HCT116 (cell line): ENCODE data around the gene SERPINA10. TPM values are rescaled to one million over a fixed set of nuclear protein-coding genes. Genes with fewer than 3 reads are reported as not detected.

ENCODE experiments used
- ATAC-seq: fragments of 200-7000 bp; cut with Tn5 transposase; 2 replicates; pipeline ENCODE4 v1.9.1; 2020; ENCODE audit warnings: mild to moderate bottlenecking, moderate library complexity
- BruUV-seq: library from RNA; stranded (reverse); fragments of 400-500 nt; replicated peaks from 2 replicates; lab custom pipeline; 2021; lab: Mats Ljungman, UMichigan
- CTCF ChIA-PET: fragments of 300-600 bp; sonication (Branson Sonifier 250); formaldehyde crosslinking; loops from one replicate; lab custom pipeline; 2021; ENCODE audit warnings: antibody characterized with exemption; lab: Charles Lee
- POLR2A ChIA-PET: fragments of 300-600, 350-600 bp; sonication (Branson Sonifier 250); formaldehyde crosslinking; loops from one replicate; lab custom pipeline; 2021; ENCODE audit warnings: antibody characterized with exemption; lab: Charles Lee
- RAD21 ChIA-PET, 2 experiments: fragments of 300-600 bp; sonication (Branson Sonifier 250); formaldehyde crosslinking; loops; one replicate each; lab custom pipeline; 2023; ENCODE audit warnings: low total read pairs in 2 of 2; ENCODE audit not compliant: uncharacterized antibody in 2 of 2, unreplicated experiment in 2 of 2, low non-redundant PET in 1 of 2; lab: Charles Lee
- DNase-seq: peaks from one replicate; pipeline ENCODE4 v3.0.0-alpha.2; 2010; ENCODE audit warnings: low read depth, low spot score
- H2AFZ ChIP-seq: fragments of 200-600 bp; shearing (Covaris generic), sonication (generic); 2 replicates; pipeline ENCODE4 v1.6.1; 2017; ENCODE audit warnings: low read depth, mixed run types, mixed read lengths, antibody characterized with exemption, low read length; ENCODE audit not compliant: poor library complexity, severe bottlenecking
- H3K27ac ChIP-seq: 2 replicates; pipeline ENCODE4 v1.5.1; 2012; ENCODE audit warnings: low read depth, low read length
- H3K27me3 ChIP-seq: fragments of 200-600 bp; sonication (generic); 2 replicates; pipeline ENCODE4 v1.6.1; 2016; ENCODE audit warnings: mixed run types, low read length, mixed read lengths; ENCODE audit not compliant: insufficient read depth
- H3K36me3 ChIP-seq, 2 experiments: fragments of 200-500 bp in 1 of 2; fragments of 200-600 bp in 1 of 2; sonication (Bioruptor generic) in 1 of 2; sonication (generic) in 1 of 2; 2 replicates each; pipeline versions ENCODE4 v1.5.1 to v1.6.1; 2014 to 2016; ENCODE audit warnings: low read length in 2 of 2, inconsistent platforms in 1 of 2, mixed read lengths in 1 of 2, mixed run types in 1 of 2; ENCODE audit not compliant: insufficient read depth in 2 of 2, control insufficient read depth in 1 of 2
- H3K4me1 ChIP-seq, 2 experiments: fragments of 200-600 bp in 1 of 2; sonication (generic) in 1 of 2; 2 replicates each; pipeline versions ENCODE4 v1.5.1 to v1.6.1; 2012 to 2017; ENCODE audit warnings: low read length in 2 of 2, inconsistent platforms in 1 of 2, mild to moderate bottlenecking in 1 of 2, mixed read lengths in 1 of 2, mixed run types in 1 of 2, moderate library complexity in 1 of 2; ENCODE audit not compliant: insufficient read depth in 2 of 2, control insufficient read depth in 1 of 2
- H3K4me2 ChIP-seq: fragments of 200-600 bp; sonication (generic); 2 replicates; pipeline ENCODE4 v1.6.1; 2017; ENCODE audit warnings: mixed run types, low read length, mixed read lengths
- H3K4me3 ChIP-seq, 2 experiments: fragments of 200-600 bp in 1 of 2; sonication (generic) in 1 of 2; replicated peaks in 1 of 2; 2 replicates each; pipeline ENCODE4 v1.5.1; 2011 to 2016; ENCODE audit warnings: low read length in 2 of 2, control low read depth in 1 of 2, low read depth in 1 of 2, mild to moderate bottlenecking in 1 of 2, mixed read lengths in 1 of 2, mixed run types in 1 of 2
- H3K79me2 ChIP-seq: fragments of 200-600 bp; sonication (generic); 2 replicates; pipeline ENCODE4 v1.6.1; 2017; ENCODE audit warnings: mild to moderate bottlenecking, mixed run types, low read length, moderate library complexity, mixed read lengths; ENCODE audit not compliant: insufficient read depth
- H3K9ac ChIP-seq: fragments of 200-600 bp; sonication (generic); 2 replicates; pipeline ENCODE4 v1.6.1; 2016; ENCODE audit warnings: low read length, mixed read lengths
- H3K9me2 ChIP-seq: fragments of 200-600 bp; sonication (generic), shearing (Covaris generic); 2 replicates; pipeline ENCODE4 v1.6.1; 2017; ENCODE audit warnings: mixed run types, mild to moderate bottlenecking, moderate library complexity; ENCODE audit not compliant: insufficient read depth
- H3K9me3 ChIP-seq, 2 experiments: fragments of 200-500 bp in 1 of 2; fragments of 200-600 bp in 1 of 2; sonication (Bioruptor generic) in 1 of 2; sonication (generic) in 1 of 2; 2 replicates each; pipeline ENCODE4 v1.6.1; 2014 to 2017; ENCODE audit warnings: low read length in 2 of 2, mixed read lengths in 2 of 2, inconsistent platforms in 1 of 2, low read depth in 1 of 2, mild to moderate bottlenecking in 1 of 2, mixed run types in 1 of 2, moderate library complexity in 1 of 2; ENCODE audit not compliant: control insufficient read depth in 1 of 2, insufficient read depth in 1 of 2
- H4K20me1 ChIP-seq: fragments of 200-600 bp; sonication (generic), shearing (Covaris generic); 2 replicates; pipeline ENCODE4 v1.6.1; 2017; ENCODE audit warnings: mixed run types, mild to moderate bottlenecking, moderate library complexity; ENCODE audit not compliant: insufficient read depth
- CBX3 ChIP-seq: IDR thresholded peaks from 2 replicates; pipeline ENCODE4 v1.6.1; 2012; ENCODE audit warnings: low read depth
- CTCF ChIP-seq, 3 experiments: fragments of 200-600 bp in 1 of 3; sonication (generic) in 1 of 3; IDR thresholded peaks in 2 of 3; conservative IDR thresholded peaks in 1 of 3; 2 replicates each; pipeline ENCODE4 v1.5.1; 2012 to 2017; ENCODE audit warnings: low read depth in 2 of 3, low read length in 2 of 3, antibody characterized with exemption in 1 of 3, borderline replicate concordance in 1 of 3, control low read depth in 1 of 3, mild to moderate bottlenecking in 1 of 3, mixed read lengths in 1 of 3, mixed run types in 1 of 3, moderate library complexity in 1 of 3; ENCODE audit not compliant: insufficient read depth in 1 of 3
- EGR1 ChIP-seq: IDR thresholded peaks from 2 replicates; pipeline ENCODE4 v1.6.1; 2012; ENCODE audit warnings: low read depth
- EZH2 ChIP-seq: fragments of 200-600 bp; sonication (generic); IDR thresholded peaks from 2 replicates; pipeline ENCODE4 v1.6.1; 2017; ENCODE audit warnings: antibody characterized with exemption, mixed run types
- FOSL1 ChIP-seq: IDR thresholded peaks from 2 replicates; pipeline ENCODE4 v1.6.1; 2012; ENCODE audit warnings: low read depth
- MAX ChIP-seq: IDR thresholded peaks from 2 replicates; pipeline ENCODE4 v1.6.1; 2012
- POLR2A ChIP-seq: IDR thresholded peaks from 2 replicates; pipeline ENCODE4 v1.7.0; 2011; ENCODE audit warnings: borderline replicate concordance; ENCODE audit not compliant: insufficient read depth, insufficient read length; ENCODE audit errors: extremely low read depth
- POLR2AphosphoS5 ChIP-seq: IDR thresholded peaks from 2 replicates; pipeline ENCODE4 v1.6.1; 2011; ENCODE audit warnings: mild to moderate bottlenecking, low read depth, low read length, moderate library complexity
- RAD21 ChIP-seq: IDR thresholded peaks from 2 replicates; pipeline ENCODE4 v1.6.1; 2012; ENCODE audit warnings: low read depth, mild to moderate bottlenecking
- TCF7L2 ChIP-seq: IDR thresholded peaks from 2 replicates; pipeline ENCODE4 v1.7.0; 2011; ENCODE audit warnings: borderline replicate concordance, inconsistent platforms; ENCODE audit not compliant: insufficient read depth, insufficient read length; ENCODE audit errors: extremely low read depth
- YY1 ChIP-seq: IDR thresholded peaks from 2 replicates; pipeline ENCODE4 v1.6.1; 2011; ENCODE audit warnings: low read length, low read depth, moderate library complexity, mild to moderate bottlenecking; ENCODE audit not compliant: insufficient replicate concordance; ENCODE audit errors: extremely low read depth
- ZNF274 ChIP-seq: fragments of 200-500 bp; sonication (Bioruptor generic); IDR thresholded peaks from 2 replicates; pipeline ENCODE4 v1.6.1; 2014; ENCODE audit warnings: mild to moderate bottlenecking, low read depth, low read length, inconsistent platforms
- intact Hi-C: fragments of 100-400 bp; cut with micrococcal nuclease; formaldehyde crosslinking; loops from 2 replicates; pipeline ENCODE4 v1.10.0; 2022
- total RNA-seq: library from RNA; stranded (reverse); gene quantifications from one replicate; pipeline ENCODE4 v1.2.1, GENCODE V29; 2021; ENCODE audit not compliant: unreplicated experiment

The SERPINA10 gene
- total RNA-seq, 1 experiment from 2014 or later, result not detected

- Histone ChIP-seq H4K20me1 (no peaks in the 10 kb centered on the region), H3K9me3 (no peaks in the 10 kb centered on the region), H3K4me1 (no peaks in the 10 kb centered on the region), H3K79me2 (no peaks in the 10 kb centered on the region), H3K9ac (no peak overlapping the region), H3K27me3 (no peaks in the 10 kb centered on the region), H3K36me3 (no peaks in the 10 kb centered on the region), H3K4me2 (no peak overlapping the region), H2AFZ (no peak overlapping the region), H3K9me2 (no peaks in the 10 kb centered on the region), H3K27ac (no peak overlapping the region), H3K4me3 (no peak overlapping the region)
- BruUV-seq, result no TSS peak
- CTCF ChIA-PET, result no interaction called here
- intact Hi-C loops, result no loop called here
- TF ChIP-seq CTCF (IDR thresholded peaks at IDR 0.05 in 2 of 3, conservative IDR thresholded peaks at IDR 0.05 in 1 of 3; ENCODE audit: borderline replicate concordance in 1 of 3, insufficient read depth in 1 of 3, low read depth in 2 of 3, low read length in 2 of 3) (peak in 1 of 3 experiments; percentile 32; a peak in 1 of 6 replicates), FOSL1 (no peak)
- DNase-seq (no peak), ATAC-seq (no peak)
- RAD21 ChIA-PET, result no interaction called here
- POLR2A ChIA-PET, result no interaction called here
Observed at GRCh38 chr14:94288610-94289465, 4.2 kb downstream of the SERPINA10 start.

GRCh38 chr14:94285158-94285557 is 7.9 kb downstream of the SERPINA10 start:
- Histone ChIP-seq H3K4me3 (no peak overlapping the region), H3K4me2 (no peak overlapping the region), H3K27ac (no peak overlapping the region), H3K36me3 (no peaks in the 10 kb centered on the region), H3K9ac (no peak overlapping the region), H3K27me3 (no peaks in the 10 kb centered on the region), H2AFZ (no peak overlapping the region), H4K20me1 (no peaks in the 10 kb centered on the region), H3K9me2 (no peaks in the 10 kb centered on the region), H3K9me3 (no peaks in the 10 kb centered on the region), H3K79me2 (no peaks in the 10 kb centered on the region), H3K4me1 (no peaks in the 10 kb centered on the region)
- ChIA-PET RAD21 (no interaction called here), POLR2A (no interaction called here), CTCF (no interaction called here)
- no peak for ATAC-seq
- intact Hi-C loops, result no loop called here
- no TSS peak for BruUV-seq
- DNase-seq, result no peak
- TF ChIP-seq EZH2 (no peak), POLR2AphosphoS5 (no peak), EGR1 (no peak), MAX (no peak), CBX3 (no peak), POLR2A (no peak), CTCF (IDR thresholded peaks at IDR 0.05 in 2 of 3, conservative IDR thresholded peaks at IDR 0.05 in 1 of 3; ENCODE audit: borderline replicate concordance in 1 of 3, insufficient read depth in 1 of 3, low read depth in 2 of 3, low read length in 2 of 3) (no peak), YY1 (no peak), ZNF274 (no peak), RAD21 (no peak), TCF7L2 (no peak)
